H1 (cell line): ENCODE measurements around the gene FHIT. TPM values are rescaled to one million over a fixed set of nuclear protein-coding genes. Genes with fewer than 3 reads are reported as not detected.

Source experiments
- CHD7 ChIP-seq: fragments of 300-600 bp; sonication (generic); IDR thresholded peaks from 2 replicates; pipeline ENCODE4 v1.7.1; 2012; ENCODE audit warnings: low read length, moderate library complexity, mild to moderate bottlenecking, inconsistent platforms; ENCODE audit not compliant: insufficient replicate concordance
- FOSL1 ChIP-seq: IDR thresholded peaks from 2 replicates; pipeline ENCODE4 v1.6.1; 2011; ENCODE audit warnings: mild to moderate bottlenecking, low read depth, low read length, moderate library complexity; ENCODE audit not compliant: insufficient read depth
- HDAC6 ChIP-seq: IDR thresholded peaks from one replicate; pipeline ENCODE4 v1.7.1; 2012; ENCODE audit warnings: low read depth, mild to moderate bottlenecking, inconsistent platforms, low read length, moderate library complexity
- JUN ChIP-seq: IDR thresholded peaks from 2 replicates; pipeline ENCODE4 v1.6.1; 2011; ENCODE audit warnings: low read depth, mild to moderate bottlenecking, improper control_type of control experiment, low read length
- POLR2AphosphoS5 ChIP-seq: IDR thresholded peaks from 2 replicates; pipeline ENCODE4 v1.6.1; 2011; ENCODE audit warnings: low read depth, low read length
- POU5F1 ChIP-seq: IDR thresholded peaks from 2 replicates; pipeline ENCODE4 v1.6.1; 2011; ENCODE audit warnings: low read depth, mild to moderate bottlenecking, low read length, moderate library complexity
- RBBP5 ChIP-seq: IDR thresholded peaks from 2 replicates; pipeline ENCODE4 v1.7.1; 2012; ENCODE audit warnings: low read depth, mild to moderate bottlenecking, inconsistent platforms, low read length, moderate library complexity, borderline replicate concordance
- RXRA ChIP-seq: IDR thresholded peaks from 2 replicates; pipeline ENCODE4 v1.6.1; 2011; ENCODE audit warnings: low read depth, mild to moderate bottlenecking, low read length, moderate library complexity; ENCODE audit not compliant: insufficient read depth
- SAP30 ChIP-seq: fragments of 300-600 bp; sonication (generic); IDR thresholded peaks from 2 replicates; pipeline ENCODE4 v1.7.1; 2012; ENCODE audit warnings: low read length, moderate library complexity, mild to moderate bottlenecking, inconsistent platforms; ENCODE audit not compliant: insufficient read depth, insufficient replicate concordance
- TBP ChIP-seq: IDR thresholded peaks from 2 replicates; pipeline ENCODE4 v1.6.1; 2011; ENCODE audit warnings: low read depth, low read length, improper control_type of control experiment
- polyA plus RNA-seq, 7 experiments: library from polyadenylated mRNA; depleted of rRNA in 3 of 7; stranded (reverse) in 5 of 7; unstranded in 2 of 7; fragments of >200 nt in 5 of 7; fragments of 200-250 nt in 2 of 7; gene quantifications; 1 replicate in 5 of 7; 2 replicates in 1 of 7; 4 replicates in 1 of 7; pipeline versions ENCODE4 v1.2.1 to v1.2.3, GENCODE V29; 2011 to 2013; ENCODE audit warnings: missing spikeins in 2 of 7, mixed read lengths in 2 of 7
- total RNA-seq: library from RNA; stranded (reverse); fragmentation: NEBNext Ultra II Directional; extraction: Animal tissue kit (Norgen Biotek cat#: 25700); gene quantifications from 2 replicates; pipeline ENCODE4 v1.2.1, GENCODE V29; 2021

FHIT gene
- total and polyA plus RNA-seq, 2 of the 8 experiments (the other 6 are each of a cell fraction or from before 2014, with no cell fraction given) = 1.2 to 3.2 TPM

- TF ChIP-seq CHD7 (no peak), FOSL1 (no peak), JUN (no peak), RBBP5 (no peak), POLR2AphosphoS5 (no peak), SAP30 (no peak), RXRA (no peak), HDAC6 (no peak), TBP (no peak), POU5F1 (no peak)
These were observed 1301.9 kb downstream of the FHIT start (continued) for GRCh38 chr3:59949311-59949710.
